Activated naive CD8-positive, alpha-beta T cell treated with anti-CD3 and anti-CD28 coated beads for 36 hours (primary cell): Measurements from ENCODE around the gene CAPN11. TPM values are rescaled to one million over a fixed set of nuclear protein-coding genes. Genes with fewer than 3 reads are reported as not detected.

Experiments used
- DNase-seq: peaks from one replicate; pipeline ENCODE4 v3.0.0; 2021
- H3K27ac Mint-ChIP-seq: one replicate; pipeline ENCODE4 v1.8.0; 2022; ENCODE audit warnings: mild to moderate bottlenecking, moderate library complexity, mixed read lengths
- H3K27me3 Mint-ChIP-seq: one replicate; pipeline ENCODE4 v1.8.0; 2022; ENCODE audit warnings: mild to moderate bottlenecking, mixed read lengths
- H3K36me3 Mint-ChIP-seq: one replicate; pipeline ENCODE4 v1.8.0; 2021; ENCODE audit warnings: mild to moderate bottlenecking, mixed read lengths
- H3K4me1 Mint-ChIP-seq: one replicate; pipeline ENCODE4 v1.8.0; 2021; ENCODE audit warnings: mixed read lengths
- H3K4me3 Mint-ChIP-seq: one replicate; pipeline ENCODE4 v1.8.0; 2022; ENCODE audit warnings: mild to moderate bottlenecking, moderate library complexity, mixed read lengths
- H3K9me3 Mint-ChIP-seq: one replicate; pipeline ENCODE4 v1.8.0; 2022; ENCODE audit warnings: mixed read lengths
- total RNA-seq, 2 experiments: library from RNA; stranded (reverse); gene quantifications; one replicate each; pipeline ENCODE4 v1.2.3, GENCODE V29; 2021

CAPN11 gene
- under 1 TPM; 0.12 to 0.25 TPM for total RNA-seq

DNA sequence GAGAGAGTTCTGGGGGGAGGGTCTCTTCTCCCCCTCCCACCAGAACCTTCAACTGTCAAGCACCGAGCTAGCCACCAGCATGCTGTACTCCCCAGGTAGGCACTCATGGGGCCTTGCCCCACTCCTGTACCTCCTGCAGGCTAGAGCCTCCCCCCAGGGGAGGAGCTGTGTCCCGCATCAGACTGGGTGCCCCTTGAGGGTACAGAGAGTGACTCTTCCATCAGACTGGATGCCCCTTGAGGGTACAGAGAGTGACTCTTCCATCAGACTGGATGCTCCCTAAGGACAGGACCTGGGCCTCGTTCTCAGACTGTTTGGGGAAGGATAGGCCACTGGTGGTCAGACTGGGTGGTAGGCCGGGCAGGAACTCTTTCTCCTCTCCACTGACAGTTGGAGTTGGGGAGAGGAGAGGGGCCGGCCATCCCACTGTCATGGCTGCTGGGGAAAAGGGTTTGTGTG is at the start of gene CAPN11:
Gene CAPN11, plus strand, starts transcription at position 51 of the 459 bp plus-strand sequence. Its CDS starts 29 bp downstream, at position 80.
- no peak within 1 kb of the TSS for H3K27ac Mint-ChIP-seq
- H3K9me3 Mint-ChIP-seq = no peaks in the 10 kb centered on the region
- no peak within 1 kb of the TSS for H3K4me3 Mint-ChIP-seq
- H3K4me1 Mint-ChIP-seq = peaks cover 10% of the 10 kb centered on the region
- no peaks in the 10 kb centered on the region for H3K36me3 Mint-ChIP-seq
- peaks cover 3% of the 10 kb centered on the region for H3K27me3 Mint-ChIP-seq
- no peak for DNase-seq

GRCh38 chr6:44109212-44109611 is 49.4 kb upstream of the CAPN11 start:
- no peaks in the 10 kb centered on the region for H3K9me3 Mint-ChIP-seq
- peaks cover 13% of the 10 kb centered on the region for H3K36me3 Mint-ChIP-seq
- no peaks in the 10 kb centered on the region for H3K27me3 Mint-ChIP-seq
- DNase-seq = no peak
- no peak overlapping the region for H3K27ac Mint-ChIP-seq
- peaks cover 2% of the 10 kb centered on the region for H3K4me1 Mint-ChIP-seq
- H3K4me3 Mint-ChIP-seq = no peak overlapping the region

DNA sequence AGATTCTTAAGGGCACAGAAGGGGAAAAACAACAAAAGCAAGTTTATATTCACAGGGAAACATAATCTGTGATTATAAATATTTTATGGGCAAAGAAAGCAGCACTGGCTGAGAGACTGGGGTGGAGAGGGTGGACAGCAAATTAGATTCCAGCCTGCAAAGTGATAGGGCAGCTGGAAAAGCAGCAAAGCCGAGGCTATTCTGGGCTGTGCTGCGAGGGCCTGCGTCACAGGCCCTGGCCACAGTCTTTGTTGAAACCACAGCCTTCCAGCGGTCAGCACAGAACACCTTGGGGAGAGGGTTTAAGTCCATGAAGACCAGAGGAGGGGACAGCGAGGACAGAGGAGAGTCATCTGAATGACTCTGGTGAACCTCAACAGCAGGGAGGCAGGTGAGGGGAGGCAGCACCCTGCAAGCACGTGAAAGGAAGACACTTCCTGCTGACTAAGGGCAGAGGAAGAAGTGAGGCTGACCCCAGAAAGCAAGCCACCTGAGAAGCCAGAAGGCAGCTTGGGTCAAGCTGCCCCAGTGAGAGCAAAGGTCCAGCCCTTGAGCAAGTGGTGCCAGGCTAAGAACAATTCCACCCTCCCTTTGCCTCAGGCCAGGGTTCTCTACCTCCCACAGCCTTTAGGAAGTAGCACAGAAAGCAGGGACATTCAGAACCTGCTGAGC is 48.5 kb upstream of the CAPN11 start:
- H3K4me1 Mint-ChIP-seq = peaks cover under 1% of the 10 kb centered on the region
- no peaks in the 10 kb centered on the region for H3K9me3 Mint-ChIP-seq
- peaks cover 13% of the 10 kb centered on the region for H3K36me3 Mint-ChIP-seq
- no peak for DNase-seq
- no peaks in the 10 kb centered on the region for H3K27me3 Mint-ChIP-seq
- no peak overlapping the region for H3K27ac Mint-ChIP-seq
- no peak overlapping the region for H3K4me3 Mint-ChIP-seq

GRCh38 chr6:44110966-44111365 is 47.7 kb upstream of the CAPN11 start:
- Mint-ChIP-seq H3K27ac (no peak overlapping the region), H3K27me3 (no peaks in the 10 kb centered on the region), H3K4me1 (no peaks in the 10 kb centered on the region), H3K9me3 (no peaks in the 10 kb centered on the region), H3K4me3 (no peak overlapping the region), H3K36me3 (peaks cover 15% of the 10 kb centered on the region)
- no peak for DNase-seq

- no peak overlapping the region for H3K4me3 Mint-ChIP-seq
- no peaks in the 10 kb centered on the region for H3K27me3 Mint-ChIP-seq
- DNase-seq = no peak
- H3K27ac Mint-ChIP-seq = no peak overlapping the region
- H3K4me1 Mint-ChIP-seq = peaks cover 6% of the 10 kb centered on the region
- H3K9me3 Mint-ChIP-seq = no peaks in the 10 kb centered on the region
- H3K36me3 Mint-ChIP-seq = peaks cover 15% of the 10 kb centered on the region
Observed at GRCh38 chr6:44111434-44112417, 46.9 kb upstream of the CAPN11 start.

- Mint-ChIP-seq H3K9me3 (no peaks in the 10 kb centered on the region), H3K27me3 (no peaks in the 10 kb centered on the region), H3K4me1 (peaks cover 15% of the 10 kb centered on the region), H3K4me3 (no peak overlapping the region), H3K36me3 (peaks cover 18% of the 10 kb centered on the region), H3K27ac (no peak overlapping the region)
- no peak for DNase-seq
Observed at GRCh38 chr6:44113414-44113813, 45.2 kb upstream of the CAPN11 start.

- no peak overlapping the region for H3K27ac Mint-ChIP-seq
- H3K9me3 Mint-ChIP-seq = no peaks in the 10 kb centered on the region
- no peak for DNase-seq
- H3K36me3 Mint-ChIP-seq = peaks cover 19% of the 10 kb centered on the region
- peaks cover 29% of the 10 kb centered on the region for H3K4me1 Mint-ChIP-seq
- H3K4me3 Mint-ChIP-seq = no peak overlapping the region
- H3K27me3 Mint-ChIP-seq = no peaks in the 10 kb centered on the region
Observed at GRCh38 chr6:44115866-44116265, 42.8 kb upstream of the CAPN11 start.

- peaks cover 34% of the 10 kb centered on the region for H3K4me1 Mint-ChIP-seq
- H3K9me3 Mint-ChIP-seq = no peaks in the 10 kb centered on the region
- no peak overlapping the region for H3K27ac Mint-ChIP-seq
- peaks cover 14% of the 10 kb centered on the region for H3K36me3 Mint-ChIP-seq
- no peak for DNase-seq
- no peaks in the 10 kb centered on the region for H3K27me3 Mint-ChIP-seq
- H3K4me3 Mint-ChIP-seq = no peak overlapping the region
Observed at GRCh38 chr6:44116641-44117382, 41.8 kb upstream of the CAPN11 start.

- DNase-seq = no peak
- no peak overlapping the region for H3K4me3 Mint-ChIP-seq
- H3K36me3 Mint-ChIP-seq = peaks cover 15% of the 10 kb centered on the region
- H3K27ac Mint-ChIP-seq = no peak overlapping the region
- H3K4me1 Mint-ChIP-seq = peaks cover 38% of the 10 kb centered on the region
- no peaks in the 10 kb centered on the region for H3K27me3 Mint-ChIP-seq
- no peaks in the 10 kb centered on the region for H3K9me3 Mint-ChIP-seq
Observed at GRCh38 chr6:44117397-44118128, 41.1 kb upstream of the CAPN11 start.

DNA sequence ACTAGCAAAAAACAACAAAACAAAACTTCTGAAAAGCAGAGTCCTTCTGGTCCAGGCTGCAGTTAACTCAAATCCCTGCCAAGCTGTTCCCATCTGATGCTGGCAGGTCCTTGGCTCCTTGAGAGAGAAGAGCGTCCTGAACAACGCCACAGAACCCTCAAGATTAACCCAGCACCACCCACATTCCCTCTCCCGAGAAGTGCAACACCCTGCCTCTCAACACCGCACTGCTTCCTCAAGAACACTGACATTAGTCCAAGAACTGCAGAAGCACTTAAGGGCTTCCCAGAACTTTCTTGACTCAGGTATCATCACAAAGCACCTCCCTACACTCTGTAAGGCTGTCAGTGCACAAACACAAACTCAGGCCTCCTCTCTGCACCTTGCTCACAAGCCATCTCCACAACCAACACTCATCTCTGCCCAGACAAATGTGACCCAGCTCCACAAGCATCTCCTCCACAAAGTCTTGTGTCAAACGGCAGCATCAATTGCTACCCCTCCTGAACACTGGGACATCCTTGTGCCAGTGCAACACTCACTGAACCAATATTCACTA is 38.8 kb upstream of the CAPN11 start:
- no peak overlapping the region for H3K27ac Mint-ChIP-seq
- no peak overlapping the region for H3K4me3 Mint-ChIP-seq

GRCh38 chr6:44120692-44121443 is 37.8 kb upstream of the CAPN11 start:
- Mint-ChIP-seq H3K4me1 (peaks cover 67% of the 10 kb centered on the region), H3K9me3 (no peaks in the 10 kb centered on the region), H3K27ac (no peak overlapping the region), H3K36me3 (peaks cover 19% of the 10 kb centered on the region), H3K4me3 (no peak overlapping the region), H3K27me3 (no peaks in the 10 kb centered on the region)
- DNase-seq = no peak

More for the DNA sequence above, 38.8 kb upstream of the CAPN11 start:
- Mint-ChIP-seq H3K36me3 (peaks cover 19% of the 10 kb centered on the region), H3K4me1 (peaks cover 61% of the 10 kb centered on the region), H3K9me3 (no peaks in the 10 kb centered on the region), H3K27me3 (no peaks in the 10 kb centered on the region)
- no peak for DNase-seq

DNA sequence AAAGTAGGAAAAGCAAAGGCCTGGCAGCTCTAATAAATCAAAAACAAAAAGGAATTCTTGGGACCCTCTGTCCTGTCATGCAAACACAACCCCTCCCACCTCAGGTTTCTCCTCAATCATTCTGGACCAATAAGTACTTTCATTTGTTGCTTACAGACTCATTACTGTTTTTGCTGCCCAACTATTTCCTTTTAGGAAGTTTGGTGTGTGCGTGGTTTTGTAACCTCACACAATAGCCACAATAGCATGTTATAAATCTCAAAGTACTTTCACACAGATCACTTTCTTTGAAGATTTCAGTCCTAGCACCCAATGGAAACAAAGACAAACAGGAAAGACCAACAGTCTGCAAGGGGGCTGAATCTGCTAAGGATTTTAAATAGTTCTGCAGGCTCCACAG is 35.8 kb upstream of the CAPN11 start:
- peaks cover 25% of the 10 kb centered on the region for H3K36me3 Mint-ChIP-seq
- peak; percentile 19 for DNase-seq
- H3K27me3 Mint-ChIP-seq = no peaks in the 10 kb centered on the region

DNA sequence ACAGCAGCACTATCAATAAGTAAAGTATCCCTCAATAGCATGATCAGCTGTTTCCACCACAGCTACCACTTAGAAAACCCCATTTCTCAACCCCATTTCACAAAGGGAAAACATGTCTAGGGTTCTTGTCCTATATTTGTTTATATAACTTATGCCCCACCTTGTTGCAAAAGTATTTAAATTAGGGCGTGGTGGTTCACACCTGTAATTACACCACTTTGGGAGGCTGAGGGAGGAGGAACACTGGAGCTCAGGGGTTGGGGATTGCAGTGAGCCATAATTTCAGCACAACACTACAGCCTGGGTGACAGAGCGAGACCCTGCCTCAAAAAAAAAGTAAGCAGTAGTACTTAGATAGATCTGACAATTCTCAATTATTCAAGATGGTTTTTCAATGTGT is 35.1 kb upstream of the CAPN11 start:
- peaks cover 62% of the 10 kb centered on the region for H3K4me1 Mint-ChIP-seq
- H3K36me3 Mint-ChIP-seq = peaks cover 23% of the 10 kb centered on the region
- no peaks in the 10 kb centered on the region for H3K27me3 Mint-ChIP-seq
- H3K4me3 Mint-ChIP-seq = no peak overlapping the region
- no peaks in the 10 kb centered on the region for H3K9me3 Mint-ChIP-seq
- peak overlapping the region; percentile 66 for H3K27ac Mint-ChIP-seq
- DNase-seq = no peak

More for the DNA sequence above, 35.8 kb upstream of the CAPN11 start:
- H3K27ac Mint-ChIP-seq = peak overlapping the region; percentile 66
- peak overlapping the region; percentile 32 for H3K4me3 Mint-ChIP-seq
- H3K4me1 Mint-ChIP-seq = peaks cover 62% of the 10 kb centered on the region
- no peaks in the 10 kb centered on the region for H3K9me3 Mint-ChIP-seq
